HCT116 (cell line): Measurements from ENCODE around the gene MIGA1. TPM values are rescaled to one million over a fixed set of nuclear protein-coding genes. Genes with fewer than 3 reads are reported as not detected.

Experiments used
- ATAC-seq: fragments of 200-7000 bp; cut with Tn5 transposase; 2 replicates; pipeline ENCODE4 v1.9.1; 2020; ENCODE audit warnings: mild to moderate bottlenecking, moderate library complexity
- BruUV-seq: library from RNA; stranded (reverse); fragments of 400-500 nt; replicated peaks from 2 replicates; lab custom pipeline; 2021; lab: Mats Ljungman, UMichigan
- CTCF ChIA-PET: fragments of 300-600 bp; sonication (Branson Sonifier 250); formaldehyde crosslinking; loops from one replicate; lab custom pipeline; 2021; ENCODE audit warnings: antibody characterized with exemption; lab: Charles Lee
- POLR2A ChIA-PET: fragments of 300-600, 350-600 bp; sonication (Branson Sonifier 250); formaldehyde crosslinking; loops from one replicate; lab custom pipeline; 2021; ENCODE audit warnings: antibody characterized with exemption; lab: Charles Lee
- RAD21 ChIA-PET, 2 experiments: fragments of 300-600 bp; sonication (Branson Sonifier 250); formaldehyde crosslinking; loops; one replicate each; lab custom pipeline; 2023; ENCODE audit warnings: low total read pairs in 2 of 2; ENCODE audit not compliant: uncharacterized antibody in 2 of 2, unreplicated experiment in 2 of 2, low non-redundant PET in 1 of 2; lab: Charles Lee
- DNase-seq: peaks from one replicate; pipeline ENCODE4 v3.0.0-alpha.2; 2010; ENCODE audit warnings: low read depth, low spot score
- H2AFZ ChIP-seq: fragments of 200-600 bp; shearing (Covaris generic), sonication (generic); 2 replicates; pipeline ENCODE4 v1.6.1; 2017; ENCODE audit warnings: low read depth, mixed run types, mixed read lengths, antibody characterized with exemption, low read length; ENCODE audit not compliant: poor library complexity, severe bottlenecking
- H3K27ac ChIP-seq: 2 replicates; pipeline ENCODE4 v1.5.1; 2012; ENCODE audit warnings: low read depth, low read length
- H3K27me3 ChIP-seq: fragments of 200-600 bp; sonication (generic); 2 replicates; pipeline ENCODE4 v1.6.1; 2016; ENCODE audit warnings: mixed run types, low read length, mixed read lengths; ENCODE audit not compliant: insufficient read depth
- H3K36me3 ChIP-seq, 2 experiments: fragments of 200-500 bp in 1 of 2; fragments of 200-600 bp in 1 of 2; sonication (Bioruptor generic) in 1 of 2; sonication (generic) in 1 of 2; 2 replicates each; pipeline versions ENCODE4 v1.5.1 to v1.6.1; 2014 to 2016; ENCODE audit warnings: low read length in 2 of 2, inconsistent platforms in 1 of 2, mixed read lengths in 1 of 2, mixed run types in 1 of 2; ENCODE audit not compliant: insufficient read depth in 2 of 2, control insufficient read depth in 1 of 2
- H3K4me1 ChIP-seq, 2 experiments: fragments of 200-600 bp in 1 of 2; sonication (generic) in 1 of 2; 2 replicates each; pipeline versions ENCODE4 v1.5.1 to v1.6.1; 2012 to 2017; ENCODE audit warnings: low read length in 2 of 2, inconsistent platforms in 1 of 2, mild to moderate bottlenecking in 1 of 2, mixed read lengths in 1 of 2, mixed run types in 1 of 2, moderate library complexity in 1 of 2; ENCODE audit not compliant: insufficient read depth in 2 of 2, control insufficient read depth in 1 of 2
- H3K4me2 ChIP-seq: fragments of 200-600 bp; sonication (generic); 2 replicates; pipeline ENCODE4 v1.6.1; 2017; ENCODE audit warnings: mixed run types, low read length, mixed read lengths
- H3K4me3 ChIP-seq, 2 experiments: fragments of 200-600 bp in 1 of 2; sonication (generic) in 1 of 2; replicated peaks in 1 of 2; 2 replicates each; pipeline ENCODE4 v1.5.1; 2011 to 2016; ENCODE audit warnings: low read length in 2 of 2, control low read depth in 1 of 2, low read depth in 1 of 2, mild to moderate bottlenecking in 1 of 2, mixed read lengths in 1 of 2, mixed run types in 1 of 2
- H3K79me2 ChIP-seq: fragments of 200-600 bp; sonication (generic); 2 replicates; pipeline ENCODE4 v1.6.1; 2017; ENCODE audit warnings: mild to moderate bottlenecking, mixed run types, low read length, moderate library complexity, mixed read lengths; ENCODE audit not compliant: insufficient read depth
- H3K9ac ChIP-seq: fragments of 200-600 bp; sonication (generic); 2 replicates; pipeline ENCODE4 v1.6.1; 2016; ENCODE audit warnings: low read length, mixed read lengths
- H3K9me2 ChIP-seq: fragments of 200-600 bp; sonication (generic), shearing (Covaris generic); 2 replicates; pipeline ENCODE4 v1.6.1; 2017; ENCODE audit warnings: mixed run types, mild to moderate bottlenecking, moderate library complexity; ENCODE audit not compliant: insufficient read depth
- H3K9me3 ChIP-seq, 2 experiments: fragments of 200-500 bp in 1 of 2; fragments of 200-600 bp in 1 of 2; sonication (Bioruptor generic) in 1 of 2; sonication (generic) in 1 of 2; 2 replicates each; pipeline ENCODE4 v1.6.1; 2014 to 2017; ENCODE audit warnings: low read length in 2 of 2, mixed read lengths in 2 of 2, inconsistent platforms in 1 of 2, low read depth in 1 of 2, mild to moderate bottlenecking in 1 of 2, mixed run types in 1 of 2, moderate library complexity in 1 of 2; ENCODE audit not compliant: control insufficient read depth in 1 of 2, insufficient read depth in 1 of 2
- H4K20me1 ChIP-seq: fragments of 200-600 bp; sonication (generic), shearing (Covaris generic); 2 replicates; pipeline ENCODE4 v1.6.1; 2017; ENCODE audit warnings: mixed run types, mild to moderate bottlenecking, moderate library complexity; ENCODE audit not compliant: insufficient read depth
- ATF3 ChIP-seq: IDR thresholded peaks from 2 replicates; pipeline ENCODE4 v1.6.1; 2012
- CTCF ChIP-seq, 3 experiments: fragments of 200-600 bp in 1 of 3; sonication (generic) in 1 of 3; IDR thresholded peaks in 2 of 3; conservative IDR thresholded peaks in 1 of 3; 2 replicates each; pipeline ENCODE4 v1.5.1; 2012 to 2017; ENCODE audit warnings: low read depth in 2 of 3, low read length in 2 of 3, antibody characterized with exemption in 1 of 3, borderline replicate concordance in 1 of 3, control low read depth in 1 of 3, mild to moderate bottlenecking in 1 of 3, mixed read lengths in 1 of 3, mixed run types in 1 of 3, moderate library complexity in 1 of 3; ENCODE audit not compliant: insufficient read depth in 1 of 3
- EGR1 ChIP-seq: IDR thresholded peaks from 2 replicates; pipeline ENCODE4 v1.6.1; 2012; ENCODE audit warnings: low read depth
- ELF1 ChIP-seq: IDR thresholded peaks from 2 replicates; pipeline ENCODE4 v1.6.1; 2012; ENCODE audit warnings: low read depth, borderline replicate concordance
- EZH2 ChIP-seq: fragments of 200-600 bp; sonication (generic); IDR thresholded peaks from 2 replicates; pipeline ENCODE4 v1.6.1; 2017; ENCODE audit warnings: antibody characterized with exemption, mixed run types
- EZH2phosphoT487 ChIP-seq: fragments of 200-600 bp; IDR thresholded peaks from 2 replicates; pipeline ENCODE4 v1.6.1; 2018; ENCODE audit warnings: antibody characterized with exemption, borderline replicate concordance
- MAX ChIP-seq: IDR thresholded peaks from 2 replicates; pipeline ENCODE4 v1.6.1; 2012
- POLR2AphosphoS5 ChIP-seq: IDR thresholded peaks from 2 replicates; pipeline ENCODE4 v1.6.1; 2011; ENCODE audit warnings: mild to moderate bottlenecking, low read depth, low read length, moderate library complexity
- REST ChIP-seq: IDR thresholded peaks from 2 replicates; pipeline ENCODE4 v1.6.1; 2012; ENCODE audit warnings: low read depth
- SIN3A ChIP-seq: IDR thresholded peaks from 2 replicates; pipeline ENCODE4 v1.6.1; 2012; ENCODE audit warnings: low read depth
- SRF ChIP-seq: IDR thresholded peaks from 2 replicates; pipeline ENCODE4 v1.6.1; 2012; ENCODE audit warnings: low read depth
- TCF7L2 ChIP-seq: IDR thresholded peaks from 2 replicates; pipeline ENCODE4 v1.7.0; 2011; ENCODE audit warnings: borderline replicate concordance, inconsistent platforms; ENCODE audit not compliant: insufficient read depth, insufficient read length; ENCODE audit errors: extremely low read depth
- YY1 ChIP-seq: IDR thresholded peaks from 2 replicates; pipeline ENCODE4 v1.6.1; 2011; ENCODE audit warnings: low read length, low read depth, moderate library complexity, mild to moderate bottlenecking; ENCODE audit not compliant: insufficient replicate concordance; ENCODE audit errors: extremely low read depth
- ZFX ChIP-seq: fragments of 450-650 bp; IDR thresholded peaks from 2 replicates; pipeline ENCODE4 v1.6.1; 2017
- intact Hi-C: fragments of 100-400 bp; cut with micrococcal nuclease; formaldehyde crosslinking; loops from 2 replicates; pipeline ENCODE4 v1.10.0; 2022
- total RNA-seq: library from RNA; stranded (reverse); gene quantifications from one replicate; pipeline ENCODE4 v1.2.1, GENCODE V29; 2021; ENCODE audit not compliant: unreplicated experiment

The MIGA1 gene
- total RNA-seq, 1 experiment from 2014 or later = 9.6 TPM

GRCh38 chr1:77762072-77762476 lies 17.4 kb upstream of the MIGA1 start (continued):
- TF ChIP-seq EZH2 = no peak
- no peak for TF ChIP-seq ZFX
- TF ChIP-seq, all 23 proteins: peak for 9

GRCh38 chr1:77768006-77768405 lies 11.4 kb upstream of the MIGA1 start:
- no peak overlapping the region for H3K27ac ChIP-seq
- TF ChIP-seq SIN3A (no peak), ELF1 (no peak), ZFX (no peak), EZH2 (no peak), CTCF (IDR thresholded peaks at IDR 0.05 in 2 of 3, conservative IDR thresholded peaks at IDR 0.05 in 1 of 3; ENCODE audit: borderline replicate concordance in 1 of 3, insufficient read depth in 1 of 3, low read depth in 2 of 3, low read length in 2 of 3) (no peak), SRF (no peak), EGR1 (no peak), EZH2phosphoT487 (no peak), MAX (no peak), TCF7L2 (no peak), YY1 (no peak), POLR2AphosphoS5 (no peak), REST (no peak), ATF3 (no peak)
- no peaks in the 10 kb centered on the region for H3K27me3 ChIP-seq
- no peaks in the 10 kb centered on the region for H3K9me2 ChIP-seq
- H3K9me3 ChIP-seq = no peaks in the 10 kb centered on the region
- H3K9ac ChIP-seq = no peak overlapping the region
- no peaks in the 10 kb centered on the region for H3K79me2 ChIP-seq
- ChIA-PET RAD21 (no interaction called here), POLR2A (no interaction called here), CTCF (no interaction called here)
- ATAC-seq (no peak), DNase-seq (no peak)
- no peak overlapping the region for H2AFZ ChIP-seq
- intact Hi-C loops = no loop called here
- H4K20me1 ChIP-seq = no peaks in the 10 kb centered on the region
- H3K4me3 ChIP-seq = no peak overlapping the region
- no peaks in the 10 kb centered on the region for H3K36me3 ChIP-seq
- H3K4me1 ChIP-seq = no peaks in the 10 kb centered on the region
- BruUV-seq = no TSS peak
- H3K4me2 ChIP-seq = no peak overlapping the region
